ENCODE results near the gene C6orf47.

Gene C6orf47

GRCh38 chr6:31636698-31637596 lies 23.6 kb downstream of the C6orf47 start:
- DNase-seq (ENCODE audit: low read depth), result no peak

GRCh38 chr6:31634969-31635575 lies 25.5 kb downstream of the C6orf47 start:
- DNase-seq (ENCODE audit: low read depth), result no peak

- no peak for DNase-seq (ENCODE audit: low read depth)
Measured at GRCh38 chr6:31634131-31634530, 26.4 kb downstream of the C6orf47 start.

GRCh38 chr6:31633447-31633846 lies 27.1 kb downstream of the C6orf47 start:
- no peak for DNase-seq (ENCODE audit: low read depth)

- no peak for DNase-seq (ENCODE audit: low read depth)
Measured at GRCh38 chr6:31632279-31632946, 28.2 kb downstream of the C6orf47 start.

GRCh38 chr6:31631681-31632278 lies 28.8 kb downstream of the C6orf47 start:
- no peak for DNase-seq (ENCODE audit: low read depth)

GRCh38 chr6:31631209-31631608 lies 29.4 kb downstream of the C6orf47 start:
- no peak for DNase-seq (ENCODE audit: low read depth)

GRCh38 chr6:31630177-31630934 lies 30.2 kb downstream of the C6orf47 start:
- DNase-seq (ENCODE audit: low read depth), result no peak

- DNase-seq (ENCODE audit: low read depth), result no peak
Measured at GRCh38 chr6:31629014-31629413, 31.6 kb downstream of the C6orf47 start.

GRCh38 chr6:31627690-31628287 lies 32.8 kb downstream of the C6orf47 start:
- DNase-seq (ENCODE audit: low read depth), result no peak

GRCh38 chr6:31626952-31627351 lies 33.6 kb downstream of the C6orf47 start:
- no peak for DNase-seq (ENCODE audit: low read depth)

- DNase-seq (ENCODE audit: low read depth), result no peak
Measured at GRCh38 chr6:31624070-31624469, 36.5 kb downstream of the C6orf47 start.

GRCh38 chr6:31622684-31623091 lies 37.9 kb downstream of the C6orf47 start:
- DNase-seq (ENCODE audit: low read depth), result no peak

GRCh38 chr6:31621991-31622390 lies 38.6 kb downstream of the C6orf47 start:
- DNase-seq (ENCODE audit: low read depth), result no peak

GRCh38 chr6:31621320-31621939 lies 39.1 kb downstream of the C6orf47 start:
- DNase-seq (ENCODE audit: low read depth), result no peak

GRCh38 chr6:31620586-31621319 lies 39.8 kb downstream of the C6orf47 start, which contains the start of gene PRRC2A:
TSS of gene PRRC2A (plus strand) at chr6:31620715. CDS start at chr6:31622790, 2,075 bp downstream.
- no peak for DNase-seq (ENCODE audit: low read depth)

- DNase-seq (ENCODE audit: low read depth), result peak; percentile 90
Measured at GRCh38 chr6:31619805-31620585, 40.6 kb downstream of the C6orf47 start.

GRCh38 chr6:31617010-31617409 lies 43.6 kb downstream of the C6orf47 start:
- no peak for DNase-seq (ENCODE audit: low read depth)

- peak; percentile 18 for DNase-seq (ENCODE audit: low read depth)
Measured at GRCh38 chr6:31615748-31616147, 44.8 kb downstream of the C6orf47 start.

Measured in stimulated activated CD8-positive, alpha-beta memory T cell treated with anti-CD3 and anti-CD28 coated beads, Interleukin-7, amount 100 ng/mL, for 24 hours (primary cell).